Spleen (tissue), 7 donors: ENCODE results near the gene GTSF1L.

Source experiments
- CTCF ChIP-seq, 11 experiments: fragments of 200-600 bp in 7 of 11; fragments of 450-650 bp in 4 of 11; sonication (generic) in 4 of 11; IDR thresholded peaks in 8 of 11; conservative IDR thresholded peaks in 3 of 11; 1 replicate in 7 of 11; 2 replicates in 4 of 11; pipeline versions ENCODE4 v1.4.0 to v1.8.0; 2016 to 2021; ENCODE audit warnings: antibody characterized with exemption in 11 of 11, inconsistent platforms in 4 of 11, mild to moderate bottlenecking in 1 of 11
- POLR2A ChIP-seq, 3 donors: fragments of 450-650 bp; IDR thresholded peaks; one replicate each; pipeline ENCODE4 v1.5.1; 2017; ENCODE audit warnings: antibody characterized with exemption in 3 of 3, mild to moderate bottlenecking in 1 of 3
- POLR2AphosphoS5 ChIP-seq, 3 donors: sonication (generic); formaldehyde crosslinking; IDR thresholded peaks; one replicate each; pipeline ENCODE4 v1.5.1; 2017; ENCODE audit warnings: antibody characterized with exemption in 3 of 3
- donor health status: DM: no; HTN: no; CAD: no; lungs with moderate emphysema.
- donor health status: DM: no; HTN: no; CAD: no.
- donor health status: DM: no; HTN: no; CAD: no.

- no peak for TF ChIP-seq CTCF (IDR thresholded peaks at IDR 0.05 in 8 of 11, conservative IDR thresholded peaks at IDR 0.05 in 3 of 11)
- no peak for TF ChIP-seq POLR2A (IDR thresholded peaks at IDR 0.05)
- no peak for TF ChIP-seq POLR2AphosphoS5 (IDR thresholded peaks at IDR 0.05)
Measured at GRCh38 chr20:43751167-43752050, 24.6 kb upstream of the GTSF1L start.
